ENCODE results near the gene TMEM236. TPM values are rescaled to one million over a fixed set of nuclear protein-coding genes. Genes with fewer than 3 reads are reported as not detected.

TMEM236 gene
- total and polyA plus RNA-seq, 4 experiments from 2014 or later, result 0.03 to 0.17 (median 0.17) TPM; not detected in 1

GRCh38 chr10:17831896-17832295 lies 79.9 kb downstream of the TMEM236 start:
- H3K27ac ChIP-seq (ENCODE audit: low read depth, low read length), result no peak overlapping the region
- no peaks in the 10 kb centered on the region for H3K36me3 ChIP-seq (ENCODE audit: insufficient read depth, low read length)
- no peak overlapping the region for H3K4me3 ChIP-seq (ENCODE audit: low read length in 2 of 2)
- DNase-seq, result no peak
- ChIA-PET CTCF (ENCODE audit: partially characterized antibody) (no interaction called here), POLR2A (ENCODE audit: partially characterized antibody) (no interaction called here)
- H3K9me3 ChIP-seq (ENCODE audit: control insufficient read depth in 1 of 2, low read length in 2 of 2), result no peaks in the 10 kb centered on the region
- H3K27me3 ChIP-seq (ENCODE audit: insufficient read depth, low read length), result no peaks in the 10 kb centered on the region
- intact Hi-C loops (cut with micrococcal nuclease), result no loop called here
- H3K9me3 Mint-ChIP-seq, result no peaks in the 10 kb centered on the region
- no peak overlapping the region for H3K4me3 Mint-ChIP-seq
- H3K4me1 Mint-ChIP-seq, result no peaks in the 10 kb centered on the region
- H3K27me3 Mint-ChIP-seq, result peaks cover 6 to 9% of the 10 kb centered on the region in 2 donors
- H3K4me1 ChIP-seq (ENCODE audit: insufficient read depth, low read length), result no peaks in the 10 kb centered on the region
- no peak overlapping the region for H3K27ac Mint-ChIP-seq
- no peaks in the 10 kb centered on the region for H3K36me3 Mint-ChIP-seq

GRCh38 chr10:17833656-17834055 lies 81.7 kb downstream of the TMEM236 start:
- H3K36me3 Mint-ChIP-seq, result no peaks in the 10 kb centered on the region
- H3K27me3 Mint-ChIP-seq, result peaks cover 9 to 13% of the 10 kb centered on the region in 2 donors
- no peak overlapping the region for H3K4me3 ChIP-seq (ENCODE audit: low read length in 2 of 2)
- intact Hi-C loops (cut with micrococcal nuclease), result no loop called here
- no peak overlapping the region for H3K4me3 Mint-ChIP-seq
- no peaks in the 10 kb centered on the region for H3K9me3 ChIP-seq (ENCODE audit: control insufficient read depth in 1 of 2, low read length in 2 of 2)
- H3K4me1 ChIP-seq (ENCODE audit: insufficient read depth, low read length), result no peaks in the 10 kb centered on the region
- H3K9me3 Mint-ChIP-seq, result no peaks in the 10 kb centered on the region
- H3K27ac ChIP-seq (ENCODE audit: low read depth, low read length), result no peak overlapping the region
- no peaks in the 10 kb centered on the region for H3K36me3 ChIP-seq (ENCODE audit: insufficient read depth, low read length)
- no peak for DNase-seq
- ChIA-PET CTCF (ENCODE audit: partially characterized antibody) (no interaction called here), POLR2A (ENCODE audit: partially characterized antibody) (no interaction called here)
- peaks cover 0 to 2% (median 0%) of the 10 kb centered on the region in 4 donors for H3K4me1 Mint-ChIP-seq
- H3K27me3 ChIP-seq (ENCODE audit: insufficient read depth, low read length), result no peaks in the 10 kb centered on the region
- H3K27ac Mint-ChIP-seq, result no peak overlapping the region

- Mint-ChIP-seq H3K4me3 (no peak overlapping the region), H3K9me3 (no peaks in the 10 kb centered on the region), H3K4me1 (peaks cover 0 to 2% (median 0%) of the 10 kb centered on the region in 4 donors), H3K27me3 (peaks cover 9 to 11% of the 10 kb centered on the region in 2 donors), H3K36me3 (no peaks in the 10 kb centered on the region), H3K27ac (no peak overlapping the region)
- no peak for DNase-seq
- H3K9me3 ChIP-seq (ENCODE audit: control insufficient read depth in 1 of 2, low read length in 2 of 2), result no peaks in the 10 kb centered on the region
- POLR2A ChIA-PET (ENCODE audit: partially characterized antibody), result no interaction called here
- no peak overlapping the region for H3K27ac ChIP-seq (ENCODE audit: low read depth, low read length)
- intact Hi-C loops (cut with micrococcal nuclease), result no loop called here
- H3K4me1 ChIP-seq (ENCODE audit: insufficient read depth, low read length), result no peaks in the 10 kb centered on the region
- H3K36me3 ChIP-seq (ENCODE audit: insufficient read depth, low read length), result no peaks in the 10 kb centered on the region
- CTCF ChIA-PET (ENCODE audit: partially characterized antibody), result no interaction called here
- no peaks in the 10 kb centered on the region for H3K27me3 ChIP-seq (ENCODE audit: insufficient read depth, low read length)
- H3K4me3 ChIP-seq (ENCODE audit: low read length in 2 of 2), result no peak overlapping the region
These were observed 83.7 kb downstream of the TMEM236 start for GRCh38 chr10:17835688-17836087.

- intact Hi-C loops (cut with micrococcal nuclease), result no loop called here
These were observed 84.9 kb downstream of the TMEM236 start for GRCh38 chr10:17836942-17837341.

GRCh38 chr10:17838080-17838648 lies 86.2 kb downstream of the TMEM236 start:
- Mint-ChIP-seq H3K4me3 (no peak overlapping the region), H3K27ac (no peak overlapping the region), H3K4me1 (peaks cover 0 to 2% (median 0%) of the 10 kb centered on the region in 4 donors), H3K27me3 (peaks cover 10 to 11% of the 10 kb centered on the region in 2 donors), H3K9me3 (no peaks in the 10 kb centered on the region), H3K36me3 (no peaks in the 10 kb centered on the region)
- ChIA-PET POLR2A (ENCODE audit: partially characterized antibody) (no interaction called here), CTCF (ENCODE audit: partially characterized antibody) (no interaction called here)
- no peaks in the 10 kb centered on the region for H3K9me3 ChIP-seq (ENCODE audit: control insufficient read depth in 1 of 2, low read length in 2 of 2)
- H3K36me3 ChIP-seq (ENCODE audit: insufficient read depth, low read length), result no peaks in the 10 kb centered on the region
- intact Hi-C loops (cut with micrococcal nuclease), result no loop called here
- no peaks in the 10 kb centered on the region for H3K27me3 ChIP-seq (ENCODE audit: insufficient read depth, low read length)
- H3K27ac ChIP-seq (ENCODE audit: low read depth, low read length), result no peak overlapping the region
- no peak for DNase-seq
- no peak overlapping the region for H3K4me3 ChIP-seq (ENCODE audit: low read length in 2 of 2)
- no peaks in the 10 kb centered on the region for H3K4me1 ChIP-seq (ENCODE audit: insufficient read depth, low read length)

More at GRCh38 chr10:17836942-17837341, 84.9 kb downstream of the TMEM236 start:
- Mint-ChIP-seq H3K4me3 (no peak overlapping the region), H3K9me3 (no peaks in the 10 kb centered on the region), H3K36me3 (no peaks in the 10 kb centered on the region), H3K27ac (no peak overlapping the region), H3K27me3 (peaks cover 9 to 11% of the 10 kb centered on the region in 2 donors), H3K4me1 (peaks cover 0 to 2% (median 0%) of the 10 kb centered on the region in 4 donors)
- H3K27me3 ChIP-seq (ENCODE audit: insufficient read depth, low read length), result no peaks in the 10 kb centered on the region
- ChIA-PET CTCF (ENCODE audit: partially characterized antibody) (no interaction called here), POLR2A (ENCODE audit: partially characterized antibody) (no interaction called here)
- no peaks in the 10 kb centered on the region for H3K4me1 ChIP-seq (ENCODE audit: insufficient read depth, low read length)
- DNase-seq, result no peak
- H3K4me3 ChIP-seq (ENCODE audit: low read length in 2 of 2), result no peak overlapping the region
- no peaks in the 10 kb centered on the region for H3K36me3 ChIP-seq (ENCODE audit: insufficient read depth, low read length)
- no peak overlapping the region for H3K27ac ChIP-seq (ENCODE audit: low read depth, low read length)
- no peaks in the 10 kb centered on the region for H3K9me3 ChIP-seq (ENCODE audit: control insufficient read depth in 1 of 2, low read length in 2 of 2)

- ChIA-PET CTCF (ENCODE audit: partially characterized antibody) (no interaction called here), POLR2A (ENCODE audit: partially characterized antibody) (no interaction called here)
- Mint-ChIP-seq H3K4me1 (peaks cover 0 to 2% (median 0%) of the 10 kb centered on the region in 4 donors), H3K36me3 (no peaks in the 10 kb centered on the region), H3K4me3 (no peak overlapping the region), H3K27ac (no peak overlapping the region), H3K27me3 (peaks cover 8 to 9% of the 10 kb centered on the region in 2 donors), H3K9me3 (no peaks in the 10 kb centered on the region)
- no peak for DNase-seq
- Histone ChIP-seq H3K9me3 (ENCODE audit: control insufficient read depth in 1 of 2, low read length in 2 of 2) (no peaks in the 10 kb centered on the region), H3K36me3 (ENCODE audit: insufficient read depth, low read length) (no peaks in the 10 kb centered on the region), H3K27me3 (ENCODE audit: insufficient read depth, low read length) (no peaks in the 10 kb centered on the region), H3K27ac (ENCODE audit: low read depth, low read length) (no peak overlapping the region), H3K4me3 (ENCODE audit: low read length in 2 of 2) (no peak overlapping the region), H3K4me1 (ENCODE audit: insufficient read depth, low read length) (no peaks in the 10 kb centered on the region)
- intact Hi-C loops (cut with micrococcal nuclease), result no loop called here
These were observed 89.0 kb downstream of the TMEM236 start for GRCh38 chr10:17841050-17841449.

- Mint-ChIP-seq H3K4me3 (no peak overlapping the region), H3K4me1 (peaks cover 0 to 3% (median 0%) of the 10 kb centered on the region in 4 donors), H3K27ac (no peak overlapping the region), H3K36me3 (no peaks in the 10 kb centered on the region), H3K9me3 (no peaks in the 10 kb centered on the region), H3K27me3 (peaks cover 4% of the 10 kb centered on the region in 2 donors)
- Histone ChIP-seq H3K27me3 (ENCODE audit: insufficient read depth, low read length) (no peaks in the 10 kb centered on the region), H3K36me3 (ENCODE audit: insufficient read depth, low read length) (no peaks in the 10 kb centered on the region), H3K9me3 (ENCODE audit: control insufficient read depth in 1 of 2, low read length in 2 of 2) (no peaks in the 10 kb centered on the region), H3K4me3 (ENCODE audit: low read length in 2 of 2) (no peak overlapping the region), H3K27ac (ENCODE audit: low read depth, low read length) (no peak overlapping the region), H3K4me1 (ENCODE audit: insufficient read depth, low read length) (no peaks in the 10 kb centered on the region)
- intact Hi-C loops (cut with micrococcal nuclease), result no loop called here
- CTCF ChIA-PET (ENCODE audit: partially characterized antibody), result no interaction called here
- DNase-seq, result no peak
- POLR2A ChIA-PET (ENCODE audit: partially characterized antibody), result no interaction called here
These were observed 90.6 kb downstream of the TMEM236 start for GRCh38 chr10:17842641-17843040.
